C4-2B (cell line): Measurements from ENCODE around the gene GOT1.

Experiments
- H3K27ac ChIP-seq: fragments of 450-650 bp; 2 replicates; pipeline ENCODE4 v1.5.1; 2017
- ZFX ChIP-seq: fragments of 450-650 bp; IDR thresholded peaks from 2 replicates; pipeline ENCODE4 v1.6.1; 2017
- TF ChIP-seq, protein P1 (sequence below): fragments of 450-650 bp; conservative IDR thresholded peaks from 2 replicates; pipeline ENCODE4 v1.5.1; 2017; ENCODE audit warnings: mild to moderate bottlenecking

GOT1 gene

GRCh38 chr10:99457813-99458212 is 27.4 kb upstream of the GOT1 start:
- no peak overlapping the region for H3K27ac ChIP-seq
- TF ChIP-seq, protein P1, sequence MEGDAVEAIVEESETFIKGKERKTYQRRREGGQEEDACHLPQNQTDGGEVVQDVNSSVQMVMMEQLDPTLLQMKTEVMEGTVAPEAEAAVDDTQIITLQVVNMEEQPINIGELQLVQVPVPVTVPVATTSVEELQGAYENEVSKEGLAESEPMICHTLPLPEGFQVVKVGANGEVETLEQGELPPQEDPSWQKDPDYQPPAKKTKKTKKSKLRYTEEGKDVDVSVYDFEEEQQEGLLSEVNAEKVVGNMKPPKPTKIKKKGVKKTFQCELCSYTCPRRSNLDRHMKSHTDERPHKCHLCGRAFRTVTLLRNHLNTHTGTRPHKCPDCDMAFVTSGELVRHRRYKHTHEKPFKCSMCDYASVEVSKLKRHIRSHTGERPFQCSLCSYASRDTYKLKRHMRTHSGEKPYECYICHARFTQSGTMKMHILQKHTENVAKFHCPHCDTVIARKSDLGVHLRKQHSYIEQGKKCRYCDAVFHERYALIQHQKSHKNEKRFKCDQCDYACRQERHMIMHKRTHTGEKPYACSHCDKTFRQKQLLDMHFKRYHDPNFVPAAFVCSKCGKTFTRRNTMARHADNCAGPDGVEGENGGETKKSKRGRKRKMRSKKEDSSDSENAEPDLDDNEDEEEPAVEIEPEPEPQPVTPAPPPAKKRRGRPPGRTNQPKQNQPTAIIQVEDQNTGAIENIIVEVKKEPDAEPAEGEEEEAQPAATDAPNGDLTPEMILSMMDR, result no peak
- no peak for TF ChIP-seq ZFX

GRCh38 chr10:99456931-99457288 is 26.5 kb upstream of the GOT1 start:
- no peak for TF ChIP-seq ZFX
- TF ChIP-seq, protein P1, result no peak
- no peak overlapping the region for H3K27ac ChIP-seq

DNA sequence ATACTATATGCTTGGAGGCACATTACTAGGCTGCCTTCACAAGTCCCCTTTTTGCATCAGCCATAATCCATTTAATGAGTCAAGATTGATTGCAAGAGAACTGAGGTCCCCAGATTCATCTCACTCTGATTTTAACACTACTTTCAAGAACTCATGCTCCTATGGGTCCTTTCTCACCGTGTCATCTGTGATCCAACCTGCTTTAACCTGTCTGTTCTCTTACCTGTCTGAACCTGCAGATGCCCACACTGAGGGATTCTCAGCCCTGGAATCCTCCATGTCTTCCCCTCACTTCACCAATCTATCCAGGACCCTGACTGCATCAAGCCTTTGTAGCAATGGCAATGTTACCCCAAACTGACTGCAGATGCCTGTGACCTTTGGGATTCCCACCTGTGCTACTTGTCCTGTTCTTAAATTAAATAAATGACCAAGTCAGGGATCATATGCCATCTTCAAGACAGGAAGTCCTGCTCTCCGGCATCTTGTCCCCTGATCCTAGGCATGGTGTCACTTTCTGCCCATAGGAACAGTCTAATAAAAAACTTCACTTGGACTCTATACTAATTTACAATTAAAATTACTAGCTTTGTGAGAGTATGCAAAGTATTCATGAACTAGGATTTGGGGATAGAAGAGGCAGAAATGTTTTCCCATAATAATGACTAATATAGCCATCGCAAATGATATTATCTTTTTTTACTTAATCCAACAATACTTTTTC is 25.9 kb upstream of the GOT1 start:
- no peak overlapping the region for H3K27ac ChIP-seq
- TF ChIP-seq ZFX, result no peak
- TF ChIP-seq, protein P1, result no peak

GRCh38 chr10:99451981-99452380 is 21.6 kb upstream of the GOT1 start:
- TF ChIP-seq, protein P1, result no peak
- TF ChIP-seq ZFX, result no peak

DNA sequence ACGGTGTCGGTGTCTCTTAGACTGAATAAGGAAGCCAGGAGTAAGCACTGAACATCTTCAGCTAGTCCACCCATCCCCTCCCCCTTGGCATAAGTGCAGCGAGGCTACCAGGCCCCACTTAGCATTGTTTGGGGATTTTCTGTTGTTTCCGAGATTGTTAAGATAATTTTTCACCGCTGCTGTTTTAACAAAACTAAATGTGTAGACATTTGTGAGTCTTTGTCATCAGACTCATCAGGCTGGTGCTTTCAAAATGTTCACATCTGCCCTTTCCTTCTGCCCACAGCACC is 21.0 kb upstream of the GOT1 start:
- no peak overlapping the region for H3K27ac ChIP-seq
- no peak for TF ChIP-seq ZFX
- TF ChIP-seq, protein P1, result no peak

More at GRCh38 chr10:99451981-99452380, 21.6 kb upstream of the GOT1 start:
- no peak overlapping the region for H3K27ac ChIP-seq

GRCh38 chr10:99450624-99451498 is 20.4 kb upstream of the GOT1 start:
- H3K27ac ChIP-seq, result no peak overlapping the region

GRCh38 chr10:99450156-99450555 is 19.7 kb upstream of the GOT1 start:
- no peak for TF ChIP-seq ZFX
- TF ChIP-seq, protein P1, result no peak

More at GRCh38 chr10:99450624-99451498, 20.4 kb upstream of the GOT1 start:
- TF ChIP-seq, protein P1, result no peak
- TF ChIP-seq ZFX, result no peak

More at GRCh38 chr10:99450156-99450555, 19.7 kb upstream of the GOT1 start:
- no peak overlapping the region for H3K27ac ChIP-seq
